ENCODE results near the gene TRRAP.

The TRRAP gene

DNA sequence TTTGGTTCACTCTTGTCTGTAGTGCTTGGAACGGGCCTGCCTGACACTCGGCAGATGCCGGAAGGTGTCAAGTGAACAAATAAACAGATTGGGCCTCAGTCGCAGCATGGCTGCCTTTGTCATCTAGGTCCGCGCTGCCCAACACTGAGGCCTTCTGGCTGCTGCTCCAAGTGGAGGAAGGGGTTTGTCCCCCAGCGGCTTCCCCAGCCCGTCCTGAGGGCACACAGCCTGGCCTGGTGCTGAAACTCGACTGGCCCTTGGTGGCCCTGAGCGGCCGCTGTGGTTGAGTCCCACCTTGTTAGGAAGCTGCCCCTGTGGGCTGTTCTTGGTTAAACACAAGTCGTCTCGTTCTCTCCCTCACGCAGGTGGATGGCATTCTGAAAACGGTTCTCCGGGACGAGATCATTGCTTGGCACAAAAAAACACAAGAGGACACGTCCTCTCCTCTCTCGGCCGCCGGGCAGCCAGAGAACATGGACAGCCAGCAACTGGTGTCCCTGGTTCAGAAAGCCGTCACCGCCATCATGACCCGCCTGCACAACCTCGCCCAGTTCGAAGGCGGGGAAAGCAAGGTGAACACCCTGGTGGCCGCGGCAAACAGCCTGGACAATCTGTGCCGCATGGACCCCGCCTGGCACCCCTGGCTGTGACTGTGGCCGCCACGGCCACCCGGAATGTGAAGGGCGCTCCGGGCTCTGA, 133.5 kb downstream of the TRRAP start:
- no peak for DNase-seq
- Histone ChIP-seq H3K4me1 (ENCODE audit: control extremely low read depth in 1 of 4, control insufficient read depth in 4 of 4, insufficient read depth in 4 of 4, low read length in 3 of 4) (no peaks in the 10 kb centered on the region), H3K36me3 (ENCODE audit: control insufficient read depth in 4 of 4, insufficient read depth in 4 of 4, low read length in 3 of 4) (peaks cover 5 to 82% (median 66%) of the 10 kb centered on the region in 4 experiments), H3K27ac (ENCODE audit: insufficient read depth in 1 of 2, low read depth in 1 of 2, low read length in 2 of 2, poor library complexity in 1 of 2, severe bottlenecking in 2 of 2) (no peak overlapping the region), H3K4me3 (ENCODE audit: control insufficient read depth in 1 of 7, extremely low read depth in 1 of 7, insufficient read depth in 4 of 7, low read depth in 2 of 7, low read length in 6 of 7) (no peak overlapping the region), H3K9me3 (ENCODE audit: control extremely low read depth in 1 of 5, control insufficient read depth in 4 of 5, insufficient read depth in 2 of 5, low read depth in 1 of 5, low read length in 4 of 5) (no peaks in the 10 kb centered on the region), H3K27me3 (replicated peaks in 2 of 5; ENCODE audit: control insufficient read depth in 4 of 5, insufficient read depth in 5 of 5, low read length in 4 of 5) (no peaks in the 10 kb centered on the region)
- ChIA-PET POLR2A (no interaction called here), CTCF (no interaction called here)
- 99% methylated on average over 36 of the region's 36 CpGs for WGBS (ENCODE audit: insufficient coverage)

DNA sequence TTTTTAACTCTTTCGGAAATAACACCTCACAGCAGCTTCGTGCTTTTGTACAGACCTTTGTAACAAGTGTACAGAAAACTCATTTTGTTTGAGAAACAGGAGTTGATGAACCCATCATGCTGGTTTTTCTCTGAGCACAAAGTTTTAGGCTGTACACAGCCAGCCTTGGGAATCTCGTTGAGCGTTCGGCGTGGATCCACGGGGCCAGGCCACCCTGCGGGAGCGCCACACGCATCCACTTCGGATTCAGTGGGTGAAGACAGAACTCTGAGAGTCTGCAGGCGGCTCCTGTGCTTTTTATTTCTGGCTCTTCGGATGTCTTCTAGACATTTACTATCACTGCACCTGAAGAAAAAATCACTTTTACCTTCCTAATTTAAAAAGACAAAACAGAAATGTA, 134.4 kb downstream of the TRRAP start:
- no peak overlapping the region for H3K4me3 ChIP-seq (ENCODE audit: control insufficient read depth in 1 of 7, extremely low read depth in 1 of 7, insufficient read depth in 4 of 7, low read depth in 2 of 7, low read length in 6 of 7)
- DNase-seq = no peak
- no peak overlapping the region for H3K27ac ChIP-seq (ENCODE audit: insufficient read depth in 1 of 2, low read depth in 1 of 2, low read length in 2 of 2, poor library complexity in 1 of 2, severe bottlenecking in 2 of 2)
- no peaks in the 10 kb centered on the region for H3K9me3 ChIP-seq (ENCODE audit: control extremely low read depth in 1 of 5, control insufficient read depth in 4 of 5, insufficient read depth in 2 of 5, low read depth in 1 of 5, low read length in 4 of 5)
- ChIA-PET CTCF (no interaction called here), POLR2A (no interaction called here)
- WGBS (ENCODE audit: insufficient coverage) = 90% methylated on average over 12 of the region's 13 CpGs
- H3K27me3 ChIP-seq (replicated peaks in 2 of 5; ENCODE audit: control insufficient read depth in 4 of 5, insufficient read depth in 5 of 5, low read length in 4 of 5) = no peaks in the 10 kb centered on the region
- H3K36me3 ChIP-seq (ENCODE audit: control insufficient read depth in 4 of 4, insufficient read depth in 4 of 4, low read length in 3 of 4) = peaks cover 4 to 77% (median 63%) of the 10 kb centered on the region in 4 experiments
- no peaks in the 10 kb centered on the region for H3K4me1 ChIP-seq (ENCODE audit: control extremely low read depth in 1 of 4, control insufficient read depth in 4 of 4, insufficient read depth in 4 of 4, low read length in 3 of 4)

DNA sequence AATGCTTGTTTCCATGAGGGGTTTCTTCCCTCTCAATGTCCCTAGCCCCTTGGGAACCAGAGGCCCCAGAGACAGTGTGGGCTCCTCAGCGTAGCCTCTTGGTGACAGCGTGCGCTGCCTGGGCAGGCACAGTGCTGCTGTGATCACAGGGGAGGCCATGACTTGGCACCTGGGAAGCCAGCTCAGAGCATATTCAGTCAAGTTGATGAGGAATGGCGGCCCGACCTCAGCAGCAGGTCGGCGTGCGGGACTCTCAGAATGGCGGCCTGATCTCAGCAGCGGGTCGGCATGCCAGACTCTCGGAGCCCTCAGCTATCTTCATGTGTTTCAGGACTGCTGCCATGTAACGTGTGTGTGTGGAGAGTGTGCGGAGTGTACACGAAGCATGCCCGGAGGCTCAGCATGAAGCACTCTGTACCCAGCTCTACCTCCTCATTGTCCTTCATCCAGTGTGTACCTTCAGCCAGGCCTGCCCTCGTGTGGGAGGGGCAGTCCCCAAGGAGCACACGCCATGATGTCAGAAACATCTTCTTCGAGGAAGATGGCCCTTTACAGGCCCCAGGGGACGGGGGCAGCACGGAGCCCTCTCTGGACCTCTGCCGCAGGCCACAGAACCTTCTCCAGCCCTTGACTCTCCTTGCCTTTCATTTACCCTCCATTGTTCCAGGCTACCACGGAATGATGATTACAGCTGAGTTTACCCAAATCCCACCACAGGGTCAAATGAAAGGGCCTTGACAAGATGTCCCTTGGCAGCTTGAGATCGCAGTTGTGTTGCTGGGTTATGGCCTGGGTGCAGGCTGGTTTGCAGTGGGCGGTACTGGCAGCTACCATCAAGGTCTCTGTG, 135.2 kb downstream of the TRRAP start:
- Histone ChIP-seq H3K36me3 (ENCODE audit: control insufficient read depth in 4 of 4, insufficient read depth in 4 of 4, low read length in 3 of 4) (peaks cover 4 to 72% (median 59%) of the 10 kb centered on the region in 4 experiments), H3K4me3 (ENCODE audit: control insufficient read depth in 1 of 7, extremely low read depth in 1 of 7, insufficient read depth in 4 of 7, low read depth in 2 of 7, low read length in 6 of 7) (no peak overlapping the region), H3K9me3 (ENCODE audit: control extremely low read depth in 1 of 5, control insufficient read depth in 4 of 5, insufficient read depth in 2 of 5, low read depth in 1 of 5, low read length in 4 of 5) (no peaks in the 10 kb centered on the region), H3K27me3 (replicated peaks in 2 of 5; ENCODE audit: control insufficient read depth in 4 of 5, insufficient read depth in 5 of 5, low read length in 4 of 5) (no peaks in the 10 kb centered on the region), H3K27ac (ENCODE audit: insufficient read depth in 1 of 2, low read depth in 1 of 2, low read length in 2 of 2, poor library complexity in 1 of 2, severe bottlenecking in 2 of 2) (no peak overlapping the region), H3K4me1 (ENCODE audit: control extremely low read depth in 1 of 4, control insufficient read depth in 4 of 4, insufficient read depth in 4 of 4, low read length in 3 of 4) (no peaks in the 10 kb centered on the region)
- POLR2A ChIA-PET = no interaction called here
- CTCF ChIA-PET = interaction anchor here (1.2 to 1.9 kb wide), 2 partner anchors 8 to 9 kb away, joined by 3 to 6 read pairs; no protein-coding TSS in a partner anchor
- 98% methylated on average over 23 of the region's 25 CpGs for WGBS (ENCODE audit: insufficient coverage)
- DNase-seq = no peak

DNA sequence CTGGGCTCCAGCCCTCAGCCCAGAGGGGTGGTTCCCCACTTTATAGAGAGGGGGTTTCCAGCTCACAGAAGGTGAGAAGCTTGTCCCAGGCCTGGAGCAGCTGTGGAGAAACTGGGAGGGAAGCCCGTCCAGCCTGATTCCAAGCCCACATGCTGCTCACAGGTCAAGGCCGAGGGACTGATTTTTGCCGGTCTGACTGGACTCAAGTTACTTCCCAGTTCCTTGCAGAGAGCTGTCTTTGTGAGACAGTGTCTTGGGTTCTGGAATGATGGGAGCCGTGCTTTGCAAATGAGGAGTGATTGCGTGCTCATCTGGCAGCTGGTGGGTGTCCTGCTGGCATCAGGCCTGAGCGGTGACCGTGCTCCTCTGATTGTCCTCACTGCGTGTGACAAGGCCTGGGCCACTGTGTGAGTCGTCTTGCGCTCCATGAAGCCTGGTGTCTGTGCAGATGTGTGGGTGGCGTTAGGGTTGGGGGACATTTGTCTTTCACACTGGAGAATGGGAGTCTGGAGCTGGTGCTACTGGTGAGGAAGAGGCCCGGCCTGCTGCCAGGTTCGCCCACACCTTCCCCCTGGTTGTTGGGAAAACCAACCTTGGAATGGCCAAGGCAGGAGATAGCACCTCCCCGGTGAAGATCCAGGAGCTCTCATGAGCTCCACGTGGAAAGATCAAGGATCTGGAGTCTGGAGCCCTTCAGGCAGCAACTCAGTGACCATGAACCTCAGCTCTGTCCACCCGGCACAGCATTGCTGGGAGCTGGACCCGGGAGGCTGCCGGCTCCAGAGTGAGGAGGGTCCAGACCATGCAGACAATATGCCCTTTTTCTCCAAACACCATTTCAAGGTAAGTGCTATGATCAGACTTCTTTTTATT, 136.0 kb downstream of the TRRAP start:
- H3K36me3 ChIP-seq (ENCODE audit: control insufficient read depth in 4 of 4, insufficient read depth in 4 of 4, low read length in 3 of 4) = peaks cover 4 to 68% (median 57%) of the 10 kb centered on the region in 4 experiments
- DNase-seq = no peak
- H3K27me3 ChIP-seq (replicated peaks in 2 of 5; ENCODE audit: control insufficient read depth in 4 of 5, insufficient read depth in 5 of 5, low read length in 4 of 5) = no peaks in the 10 kb centered on the region
- ChIA-PET POLR2A (no interaction called here), CTCF (interaction anchor here (0.5 to 1.9 kb wide), 3 partner anchors 8 to 118 kb away, joined by 3 to 6 read pairs (median 3); no protein-coding TSS in a partner anchor)
- H3K9me3 ChIP-seq (ENCODE audit: control extremely low read depth in 1 of 5, control insufficient read depth in 4 of 5, insufficient read depth in 2 of 5, low read depth in 1 of 5, low read length in 4 of 5) = no peaks in the 10 kb centered on the region
- no peak overlapping the region for H3K4me3 ChIP-seq (ENCODE audit: control insufficient read depth in 1 of 7, extremely low read depth in 1 of 7, insufficient read depth in 4 of 7, low read depth in 2 of 7, low read length in 6 of 7)
- H3K4me1 ChIP-seq (ENCODE audit: control extremely low read depth in 1 of 4, control insufficient read depth in 4 of 4, insufficient read depth in 4 of 4, low read length in 3 of 4) = no peaks in the 10 kb centered on the region
- no peak overlapping the region for H3K27ac ChIP-seq (ENCODE audit: insufficient read depth in 1 of 2, low read depth in 1 of 2, low read length in 2 of 2, poor library complexity in 1 of 2, severe bottlenecking in 2 of 2)
- WGBS (ENCODE audit: insufficient coverage) = over 99% methylated on average over 15 of the region's 18 CpGs

DNA sequence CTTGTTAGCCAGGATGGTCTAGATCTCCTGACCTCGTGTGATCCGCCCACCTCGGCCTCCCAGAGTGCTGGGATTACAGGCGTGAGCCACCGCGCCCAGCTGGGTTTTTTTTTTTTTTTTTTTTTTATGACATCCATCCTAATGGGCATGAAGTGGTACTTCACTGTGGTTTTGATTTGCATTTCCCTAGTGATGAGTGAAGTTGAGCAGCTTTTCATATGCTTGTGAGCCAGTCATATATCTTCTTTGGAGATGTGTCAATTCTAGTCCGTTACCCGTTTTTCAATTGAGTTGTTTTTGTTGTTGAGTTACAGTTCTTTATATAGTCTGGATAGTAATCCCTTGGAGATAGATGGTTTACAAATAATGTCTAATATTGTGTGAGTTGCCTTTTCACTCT, 137.9 kb downstream of the TRRAP start:
- ChIA-PET CTCF (interaction anchor here (1.2 to 1.3 kb wide), 2 partner anchors 31 kb away, joined by 3 read pairs; no protein-coding TSS in a partner anchor), POLR2A (no interaction called here)
- H3K36me3 ChIP-seq (ENCODE audit: control insufficient read depth in 4 of 4, insufficient read depth in 4 of 4, low read length in 3 of 4) = peaks cover 7 to 65% (median 54%) of the 10 kb centered on the region in 4 experiments
- 90% methylated on average over 2 of the region's 8 CpGs for WGBS (ENCODE audit: insufficient coverage)
- H3K27me3 ChIP-seq (replicated peaks in 2 of 5; ENCODE audit: control insufficient read depth in 4 of 5, insufficient read depth in 5 of 5, low read length in 4 of 5) = no peaks in the 10 kb centered on the region
- no peak for DNase-seq
- H3K4me3 ChIP-seq (ENCODE audit: control insufficient read depth in 1 of 7, extremely low read depth in 1 of 7, insufficient read depth in 4 of 7, low read depth in 2 of 7, low read length in 6 of 7) = no peak overlapping the region
- no peaks in the 10 kb centered on the region for H3K4me1 ChIP-seq (ENCODE audit: control extremely low read depth in 1 of 4, control insufficient read depth in 4 of 4, insufficient read depth in 4 of 4, low read length in 3 of 4)
- H3K9me3 ChIP-seq (ENCODE audit: control extremely low read depth in 1 of 5, control insufficient read depth in 4 of 5, insufficient read depth in 2 of 5, low read depth in 1 of 5, low read length in 4 of 5) = no peaks in the 10 kb centered on the region
- no peak overlapping the region for H3K27ac ChIP-seq (ENCODE audit: insufficient read depth in 1 of 2, low read depth in 1 of 2, low read length in 2 of 2, poor library complexity in 1 of 2, severe bottlenecking in 2 of 2)

GRCh38 chr7:99019523-99020412, 141.4 kb downstream of the TRRAP start:
- DNase-seq = no peak
- H3K27me3 ChIP-seq (replicated peaks in 2 of 5; ENCODE audit: control insufficient read depth in 4 of 5, insufficient read depth in 5 of 5, low read length in 4 of 5) = no peaks in the 10 kb centered on the region
- ChIA-PET CTCF (interaction anchor here (1.4 to 1.7 kb wide), 2 partner anchors 17 to 20 kb away, joined by 4 to 7 read pairs; no protein-coding TSS in a partner anchor), POLR2A (no interaction called here)
- no peaks in the 10 kb centered on the region for H3K9me3 ChIP-seq (ENCODE audit: control extremely low read depth in 1 of 5, control insufficient read depth in 4 of 5, insufficient read depth in 2 of 5, low read depth in 1 of 5, low read length in 4 of 5)
- H3K36me3 ChIP-seq (ENCODE audit: control insufficient read depth in 4 of 4, insufficient read depth in 4 of 4, low read length in 3 of 4) = peaks cover 5 to 29% (median 24%) of the 10 kb centered on the region in 4 experiments
- H3K4me3 ChIP-seq (ENCODE audit: control insufficient read depth in 1 of 7, extremely low read depth in 1 of 7, insufficient read depth in 4 of 7, low read depth in 2 of 7, low read length in 6 of 7) = no peak overlapping the region
- H3K27ac ChIP-seq (ENCODE audit: insufficient read depth in 1 of 2, low read depth in 1 of 2, low read length in 2 of 2, poor library complexity in 1 of 2, severe bottlenecking in 2 of 2) = no peak overlapping the region
- peaks cover 0 to 8% (median 2%) of the 10 kb centered on the region in 4 experiments for H3K4me1 ChIP-seq (ENCODE audit: control extremely low read depth in 1 of 4, control insufficient read depth in 4 of 4, insufficient read depth in 4 of 4, low read length in 3 of 4)
- 97% methylated on average over 11 of the region's 12 CpGs for WGBS (ENCODE audit: insufficient coverage)
